ENCODE results near the gene MUC5B. TPM values are rescaled to one million over a fixed set of nuclear protein-coding genes. Genes with fewer than 3 reads are reported as not detected.
A peak's percentile ranks its signal among the peaks of the same experiment; 100 is the strongest.

The MUC5B gene
- total and polyA plus RNA-seq, 2 of the 13 experiments (the other 11 are each of a cell fraction or from before 2014, with no cell fraction given) = 0.01 TPM; not detected in 1

DNA sequence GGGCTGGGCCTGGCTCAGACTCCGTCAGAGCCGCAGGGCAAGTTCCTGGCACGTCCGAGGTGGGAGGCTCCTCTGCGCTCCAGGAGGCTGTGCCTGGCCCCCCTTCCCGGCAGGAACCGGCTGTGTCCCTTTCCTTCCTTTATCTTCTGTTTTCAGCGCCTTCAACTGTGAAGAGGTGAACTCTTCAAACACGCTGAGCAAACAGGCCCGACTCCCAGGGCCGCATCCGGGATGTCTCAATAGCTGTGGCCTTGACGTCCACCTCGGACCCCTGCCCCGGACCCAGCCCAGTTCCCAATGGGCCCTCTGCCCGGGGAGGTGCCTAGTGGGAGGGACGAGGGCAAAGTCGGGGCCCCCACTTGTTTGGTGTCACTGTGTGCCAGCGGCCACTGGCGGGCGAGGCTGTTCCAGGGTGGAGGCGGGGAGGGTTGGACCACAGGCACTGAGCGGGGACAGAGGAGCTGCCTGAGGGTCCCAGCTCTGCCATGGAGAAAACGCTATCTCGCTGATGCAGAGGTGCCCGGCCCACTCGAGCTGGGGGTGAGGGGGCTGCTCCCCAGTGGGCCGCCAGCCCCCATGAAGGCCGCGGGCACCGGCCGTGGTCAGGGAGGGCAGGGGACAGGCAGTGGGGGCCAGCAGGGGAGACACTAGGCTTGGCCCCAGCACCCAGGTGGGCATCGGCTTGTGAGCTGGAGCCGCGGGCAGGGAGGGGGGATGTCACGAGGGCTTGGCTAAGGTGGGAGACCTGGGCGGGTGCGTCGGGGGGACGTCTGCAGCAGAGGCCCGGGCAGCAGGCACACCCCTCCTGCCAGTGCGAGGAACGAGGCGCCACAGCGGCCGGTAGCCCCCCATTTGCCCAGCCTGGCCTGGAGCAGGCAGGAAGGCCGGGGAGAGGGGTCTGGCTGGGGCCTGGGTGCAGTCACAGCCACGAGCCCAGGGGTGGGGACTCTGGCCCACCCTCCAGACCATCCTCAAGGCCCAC, 2.7 kb upstream of the MUC5B start (continued):
- TF ChIP-seq ZNF607 (CRISPR knock-in tag; IDR thresholded peaks at IDR 0.05; ENCODE audit: borderline replicate concordance) (peak; percentile 78), KMT2A (CRISPR knock-in tag; IDR thresholded peaks at IDR 0.05) (0 out of 2 replicates have a peak, but pooled peaks have one; percentile 27), ZNF703 (CRISPR knock-in tag; IDR thresholded peaks at IDR 0.05; ENCODE audit: borderline replicate concordance) (peak; percentile 98), POLR2AphosphoS2 (IDR thresholded peaks at IDR 0.05; ENCODE audit: low read depth, low read length) (no peak), ZNF335 (CRISPR knock-in tag; IDR thresholded peaks at IDR 0.05) (peak; percentile 88), RXRA (CRISPR knock-in tag; IDR thresholded peaks at IDR 0.05) (peak; percentile 84; the same call in 1 of the 2 replicates), ZNF776 (CRISPR knock-in tag; IDR thresholded peaks at IDR 0.05) (peak; percentile 48; the same call in 1 of the 2 replicates), ZSCAN29 (CRISPR knock-in tag; conservative IDR thresholded peaks at IDR 0.05) (no peak), ZNF205 (CRISPR knock-in tag; IDR thresholded peaks at IDR 0.05) (peak; percentile 85), ZNF839 (CRISPR knock-in tag; IDR thresholded peaks at IDR 0.05; ENCODE audit: borderline replicate concordance) (no peak), MIER3 (CRISPR knock-in tag; IDR thresholded peaks at IDR 0.05; ENCODE audit: borderline replicate concordance) (peak; percentile 94), ZNF761 (CRISPR knock-in tag; conservative IDR thresholded peaks at IDR 0.05) (no peak), NFKBIZ (CRISPR knock-in tag; IDR thresholded peaks at IDR 0.05) (peak; percentile 83; the same call in 1 of the 2 replicates), ZKSCAN5 (CRISPR knock-in tag; IDR thresholded peaks at IDR 0.05) (no peak), ARNT (IDR thresholded peaks at IDR 0.05) (no peak)
- TF ChIP-seq, protein P1, sequence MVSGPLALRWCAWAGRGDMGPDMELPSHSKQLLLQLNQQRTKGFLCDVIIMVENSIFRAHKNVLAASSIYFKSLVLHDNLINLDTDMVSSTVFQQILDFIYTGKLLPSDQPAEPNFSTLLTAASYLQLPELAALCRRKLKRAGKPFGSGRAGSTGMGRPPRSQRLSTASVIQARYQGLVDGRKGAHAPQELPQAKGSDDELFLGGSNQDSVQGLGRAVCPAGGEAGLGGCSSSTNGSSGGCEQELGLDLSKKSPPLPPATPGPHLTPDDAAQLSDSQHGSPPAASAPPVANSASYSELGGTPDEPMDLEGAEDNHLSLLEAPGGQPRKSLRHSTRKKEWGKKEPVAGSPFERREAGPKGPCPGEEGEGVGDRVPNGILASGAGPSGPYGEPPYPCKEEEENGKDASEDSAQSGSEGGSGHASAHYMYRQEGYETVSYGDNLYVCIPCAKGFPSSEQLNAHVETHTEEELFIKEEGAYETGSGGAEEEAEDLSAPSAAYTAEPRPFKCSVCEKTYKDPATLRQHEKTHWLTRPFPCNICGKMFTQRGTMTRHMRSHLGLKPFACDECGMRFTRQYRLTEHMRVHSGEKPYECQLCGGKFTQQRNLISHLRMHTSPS (CRISPR knock-in tag; IDR thresholded peaks at IDR 0.05; ENCODE audit: low read depth) = peak; percentile 98
- TF ChIP-seq, protein P2, sequence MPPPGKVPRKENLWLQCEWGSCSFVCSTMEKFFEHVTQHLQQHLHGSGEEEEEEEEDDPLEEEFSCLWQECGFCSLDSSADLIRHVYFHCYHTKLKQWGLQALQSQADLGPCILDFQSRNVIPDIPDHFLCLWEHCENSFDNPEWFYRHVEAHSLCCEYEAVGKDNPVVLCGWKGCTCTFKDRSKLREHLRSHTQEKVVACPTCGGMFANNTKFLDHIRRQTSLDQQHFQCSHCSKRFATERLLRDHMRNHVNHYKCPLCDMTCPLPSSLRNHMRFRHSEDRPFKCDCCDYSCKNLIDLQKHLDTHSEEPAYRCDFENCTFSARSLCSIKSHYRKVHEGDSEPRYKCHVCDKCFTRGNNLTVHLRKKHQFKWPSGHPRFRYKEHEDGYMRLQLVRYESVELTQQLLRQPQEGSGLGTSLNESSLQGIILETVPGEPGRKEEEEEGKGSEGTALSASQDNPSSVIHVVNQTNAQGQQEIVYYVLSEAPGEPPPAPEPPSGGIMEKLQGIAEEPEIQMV (CRISPR knock-in tag; IDR thresholded peaks at IDR 0.05; ENCODE audit: low read depth) = 0 out of 2 replicates have a peak, but pooled peaks have one; percentile 47
- TF ChIP-seq, protein P3, sequence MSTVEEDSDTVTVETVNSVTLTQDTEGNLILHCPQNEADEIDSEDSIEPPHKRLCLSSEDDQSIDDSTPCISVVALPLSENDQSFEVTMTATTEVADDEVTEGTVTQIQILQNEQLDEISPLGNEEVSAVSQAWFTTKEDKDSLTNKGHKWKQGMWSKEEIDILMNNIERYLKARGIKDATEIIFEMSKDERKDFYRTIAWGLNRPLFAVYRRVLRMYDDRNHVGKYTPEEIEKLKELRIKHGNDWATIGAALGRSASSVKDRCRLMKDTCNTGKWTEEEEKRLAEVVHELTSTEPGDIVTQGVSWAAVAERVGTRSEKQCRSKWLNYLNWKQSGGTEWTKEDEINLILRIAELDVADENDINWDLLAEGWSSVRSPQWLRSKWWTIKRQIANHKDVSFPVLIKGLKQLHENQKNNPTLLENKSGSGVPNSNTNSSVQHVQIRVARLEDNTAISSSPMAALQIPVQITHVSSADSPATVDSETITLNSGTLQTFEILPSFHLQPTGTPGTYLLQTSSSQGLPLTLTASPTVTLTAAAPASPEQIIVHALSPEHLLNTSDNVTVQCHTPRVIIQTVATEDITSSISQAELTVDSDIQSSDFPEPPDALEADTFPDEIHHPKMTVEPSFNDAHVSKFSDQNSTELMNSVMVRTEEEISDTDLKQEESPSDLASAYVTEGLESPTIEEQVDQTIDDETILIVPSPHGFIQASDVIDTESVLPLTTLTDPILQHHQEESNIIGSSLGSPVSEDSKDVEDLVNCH (CRISPR knock-in tag; IDR thresholded peaks at IDR 0.05) = no peak
- TF ChIP-seq, protein P4, sequence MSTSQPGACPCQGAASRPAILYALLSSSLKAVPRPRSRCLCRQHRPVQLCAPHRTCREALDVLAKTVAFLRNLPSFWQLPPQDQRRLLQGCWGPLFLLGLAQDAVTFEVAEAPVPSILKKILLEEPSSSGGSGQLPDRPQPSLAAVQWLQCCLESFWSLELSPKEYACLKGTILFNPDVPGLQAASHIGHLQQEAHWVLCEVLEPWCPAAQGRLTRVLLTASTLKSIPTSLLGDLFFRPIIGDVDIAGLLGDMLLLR (CRISPR knock-in tag; IDR thresholded peaks at IDR 0.05) = peak; percentile 60; the same call in 1 of the 2 replicates
- TF ChIP-seq, protein P5, sequence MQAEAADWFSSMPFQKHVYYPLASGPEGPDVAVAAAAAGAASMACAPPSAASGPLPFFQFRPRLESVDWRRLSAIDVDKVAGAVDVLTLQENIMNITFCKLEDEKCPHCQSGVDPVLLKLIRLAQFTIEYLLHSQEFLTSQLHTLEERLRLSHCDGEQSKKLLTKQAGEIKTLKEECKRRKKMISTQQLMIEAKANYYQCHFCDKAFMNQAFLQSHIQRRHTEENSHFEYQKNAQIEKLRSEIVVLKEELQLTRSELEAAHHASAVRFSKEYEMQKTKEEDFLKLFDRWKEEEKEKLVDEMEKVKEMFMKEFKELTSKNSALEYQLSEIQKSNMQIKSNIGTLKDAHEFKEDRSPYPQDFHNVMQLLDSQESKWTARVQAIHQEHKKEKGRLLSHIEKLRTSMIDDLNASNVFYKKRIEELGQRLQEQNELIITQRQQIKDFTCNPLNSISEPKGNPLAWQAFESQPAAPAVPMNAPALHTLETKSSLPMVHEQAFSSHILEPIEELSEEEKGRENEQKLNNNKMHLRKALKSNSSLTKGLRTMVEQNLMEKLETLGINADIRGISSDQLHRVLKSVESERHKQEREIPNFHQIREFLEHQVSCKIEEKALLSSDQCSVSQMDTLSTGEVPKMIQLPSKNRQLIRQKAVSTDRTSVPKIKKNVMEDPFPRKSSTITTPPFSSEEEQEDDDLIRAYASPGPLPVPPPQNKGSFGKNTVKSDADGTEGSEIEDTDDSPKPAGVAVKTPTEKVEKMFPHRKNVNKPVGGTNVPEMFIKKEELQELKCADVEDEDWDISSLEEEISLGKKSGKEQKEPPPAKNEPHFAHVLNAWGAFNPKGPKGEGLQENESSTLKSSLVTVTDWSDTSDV (CRISPR knock-in tag; IDR thresholded peaks at IDR 0.05) = no peak

Measured in HepG2 (cell line).